HG03045 (cell line): ENCODE data around the gene CHRDL2.
"Not testable (repeated sequence)": the region's sequence is repeated elsewhere in the genome, so short reads cannot be mapped to it uniquely, and the experiment has no call there.

Experiments
- ATAC-seq: cut with Tn5 transposase; IDR thresholded peaks from one replicate; pipeline ENCODE4 v1.9.1; 2021; ENCODE audit warnings: mild to moderate bottlenecking, moderate library complexity; ENCODE audit not compliant: unreplicated experiment

The CHRDL2 gene

GRCh38 chr11:74671520-74672196, 59.6 kb downstream of the CHRDL2 start:
- ATAC-seq: no peak

GRCh38 chr11:74670171-74670570, 61.1 kb downstream of the CHRDL2 start:
- no peak for ATAC-seq

- ATAC-seq: no peak
Measured at GRCh38 chr11:74669211-74670160, 61.7 kb downstream of the CHRDL2 start.

GRCh38 chr11:74663315-74663714, 67.9 kb downstream of the CHRDL2 start:
- no peak for ATAC-seq

DNA sequence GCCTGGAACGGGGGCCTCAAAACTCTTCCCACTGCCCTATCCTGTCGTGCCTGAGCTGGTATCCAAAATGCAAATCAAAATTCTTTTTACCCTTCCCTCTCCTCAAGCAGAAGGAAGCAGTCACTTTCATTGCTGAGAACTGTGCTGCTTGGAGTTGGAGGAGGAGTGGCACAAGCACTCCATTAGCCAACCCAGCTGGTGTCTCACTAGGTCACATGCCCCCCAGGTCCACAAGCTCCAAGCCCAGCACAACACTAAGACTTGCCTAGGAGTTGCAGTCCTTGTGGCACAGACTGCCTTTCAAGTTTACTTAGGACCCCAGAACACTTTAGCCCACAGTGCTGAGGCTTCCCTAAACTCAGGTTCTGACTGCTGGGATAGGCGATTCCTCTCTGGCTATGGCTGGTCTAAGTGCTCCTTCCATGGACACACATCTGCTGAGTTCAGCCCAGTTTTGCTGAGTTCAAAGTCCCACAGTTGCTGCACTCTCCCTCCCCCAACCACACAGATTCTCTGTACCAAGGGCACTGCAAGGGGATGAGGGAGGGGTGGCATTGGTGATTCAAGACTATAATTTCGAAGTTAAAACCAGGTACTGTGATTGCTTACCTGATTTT, 68.6 kb downstream of the CHRDL2 start:
- no peak for ATAC-seq

DNA sequence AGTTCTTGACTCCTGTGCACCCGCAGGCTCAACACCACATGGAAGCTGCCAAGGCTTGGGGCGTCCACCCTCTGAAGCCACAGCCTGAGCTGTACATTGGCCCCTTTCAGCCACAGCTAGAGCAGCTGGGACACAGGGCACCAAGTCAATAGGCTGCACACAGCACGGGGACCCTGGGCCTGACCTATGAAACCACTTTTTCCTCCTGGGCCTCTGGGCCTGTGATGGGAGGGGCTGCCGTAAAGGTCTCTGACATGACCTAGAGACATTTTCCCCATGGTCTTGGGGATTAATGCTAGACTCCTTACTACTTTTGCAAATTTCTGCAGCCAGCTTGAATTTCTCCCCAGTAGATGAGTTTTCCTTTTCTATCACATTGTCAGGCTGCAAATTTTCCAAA, 72.1 kb downstream of the CHRDL2 start:
- ATAC-seq: not testable (repeated sequence)

GRCh38 chr11:74654976-74655375, 76.2 kb downstream of the CHRDL2 start:
- no peak for ATAC-seq

- no peak for ATAC-seq
Measured at GRCh38 chr11:74650498-74650897, 80.7 kb downstream of the CHRDL2 start.

GRCh38 chr11:74648894-74649293, 82.3 kb downstream of the CHRDL2 start:
- no peak for ATAC-seq

DNA sequence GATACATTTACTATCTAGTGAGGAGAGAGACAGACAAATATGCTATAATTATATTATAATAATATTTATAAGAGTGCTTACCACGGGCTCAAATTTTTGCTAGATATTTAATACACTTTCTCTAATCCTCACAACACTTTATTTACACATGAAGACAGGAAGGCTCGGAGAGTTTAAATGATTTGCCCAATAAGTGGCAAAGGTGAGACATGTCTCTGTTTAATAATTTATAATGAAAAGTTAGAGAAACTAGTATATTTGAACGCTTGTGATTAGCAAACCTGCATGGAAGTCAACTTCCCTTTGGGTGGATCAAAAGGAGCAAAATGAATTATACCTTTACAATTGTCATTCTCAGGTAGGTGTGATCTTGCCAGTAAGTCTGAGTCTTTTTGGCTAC, 83.4 kb downstream of the CHRDL2 start:
- ATAC-seq: no peak

DNA sequence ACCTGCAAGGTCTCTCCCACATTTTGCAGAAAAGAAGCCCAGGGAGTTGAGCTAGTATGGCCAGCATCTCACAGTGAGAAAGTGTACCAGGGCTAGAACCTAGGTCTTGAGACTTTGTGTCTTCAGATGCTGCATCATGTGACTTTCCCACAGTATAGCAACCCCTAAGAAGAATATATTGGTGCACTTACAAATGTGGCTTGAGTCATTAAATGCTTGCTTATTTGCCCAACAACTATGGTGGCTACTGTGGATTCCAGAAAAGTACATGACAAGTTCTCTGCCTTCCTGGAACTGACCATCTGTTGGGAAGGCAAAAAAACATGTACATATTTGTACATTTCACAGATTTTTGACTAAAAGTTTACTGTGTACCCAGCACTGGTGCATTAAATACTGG, 83.8 kb downstream of the CHRDL2 start:
- no peak for ATAC-seq

DNA sequence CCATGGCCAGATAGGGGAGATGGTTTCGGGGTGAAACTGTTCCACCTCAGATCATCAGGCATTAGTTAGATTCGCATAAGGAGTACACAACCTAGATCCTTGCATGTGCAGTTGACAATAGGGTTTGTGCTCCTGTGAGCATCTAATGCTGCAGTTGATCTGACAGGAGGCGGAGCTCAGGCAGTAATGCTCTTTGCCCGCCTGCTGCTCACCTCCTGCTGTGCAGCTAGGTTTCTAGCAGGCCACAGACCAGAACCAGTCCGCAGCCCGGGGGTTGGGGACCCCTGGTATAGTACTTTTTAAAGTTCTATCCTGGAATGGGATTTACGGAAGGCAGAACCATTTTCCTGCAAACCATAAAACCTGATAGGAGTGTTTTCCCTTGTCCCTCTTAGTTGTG, 84.3 kb downstream of the CHRDL2 start:
- ATAC-seq: no peak
